HepG2 (cell line): Measurements from ENCODE around the gene NFIC. TPM values are rescaled to one million over a fixed set of nuclear protein-coding genes. Genes with fewer than 3 reads are reported as not detected.

Experiments
- AHDC1 ChIP-seq: sonication (generic); formaldehyde crosslinking; IDR thresholded peaks from 2 replicates; pipeline ENCODE4 v1.5.1; 2020; ENCODE audit warnings: mild to moderate bottlenecking, missing genetic modification reagents, borderline replicate concordance
- ARID5B ChIP-seq: IDR thresholded peaks from 2 replicates; pipeline ENCODE4 v1.4.0; 2020; ENCODE audit warnings: mild to moderate bottlenecking, missing genetic modification reagents
- CBX2 ChIP-seq, 2 experiments: fragments of 200-600 bp in 1 of 2; sonication (generic); formaldehyde crosslinking in 1 of 2; IDR thresholded peaks; 2 replicates each; pipeline versions ENCODE4 v1.7.0 to v1.8.1; 2018 to 2022; ENCODE audit warnings: low read depth in 2 of 2, low read length in 1 of 2, mild to moderate bottlenecking in 1 of 2, missing genetic modification reagents in 1 of 2
- IRF2 ChIP-seq: IDR thresholded peaks from 2 replicates; pipeline ENCODE4 v1.6.1; 2018; ENCODE audit warnings: missing genetic modification reagents, missing compliant biosample characterization
- MIXL1 ChIP-seq: IDR thresholded peaks from 2 replicates; pipeline ENCODE4 v1.6.1; 2016
- MNT ChIP-seq: fragments of 450-650 bp; IDR thresholded peaks from 2 replicates; pipeline ENCODE4 v1.6.1; 2016
- RAD21 ChIP-seq: fragments of 450-650 bp; formaldehyde crosslinking; IDR thresholded peaks from 2 replicates; pipeline ENCODE4 v1.5.0; 2020; ENCODE audit warnings: mild to moderate bottlenecking
- RFX5 ChIP-seq: IDR thresholded peaks from 2 replicates; pipeline ENCODE4 v1.6.1; 2011; ENCODE audit warnings: low read depth, low read length, improper control_type of control experiment
- SOX5 ChIP-seq: IDR thresholded peaks from 2 replicates; pipeline ENCODE4 v1.6.1; 2016; ENCODE audit warnings: borderline replicate concordance
- TCF12 ChIP-seq, 2 experiments: fragments of 450-650 bp in 1 of 2; sonication (generic) in 1 of 2; formaldehyde crosslinking in 1 of 2; IDR thresholded peaks; 2 replicates each; pipeline versions ENCODE4 v1.6.1 to v1.8.0; 2017 to 2022; ENCODE audit warnings: antibody characterized with exemption in 1 of 2, mild to moderate bottlenecking in 1 of 2, missing genetic modification reagents in 1 of 2, moderate library complexity in 1 of 2
- ZNF12 ChIP-seq: sonication (generic); formaldehyde crosslinking; IDR thresholded peaks from 2 replicates; pipeline ENCODE4 v1.5.0; 2020; ENCODE audit warnings: missing genetic modification reagents
- ZNF121 ChIP-seq: sonication (generic); formaldehyde crosslinking; IDR thresholded peaks from 2 replicates; pipeline ENCODE4 v1.5.0; 2020; ENCODE audit warnings: mild to moderate bottlenecking, missing genetic modification reagents
- ZNF274 ChIP-seq: sonication (generic); formaldehyde crosslinking; IDR thresholded peaks from 2 replicates; pipeline ENCODE4 v1.5.1; 2020; ENCODE audit warnings: mild to moderate bottlenecking, missing genetic modification reagents
- polyA plus RNA-seq, 8 experiments: library from polyadenylated mRNA; depleted of rRNA in 3 of 8; stranded (reverse) in 7 of 8; unstranded in 1 of 8; fragments of >200 nt; fragmentation: Illumina TruSeq in 4 of 8; extraction: Trizol in 4 of 8; gene quantifications; 2 replicates each; pipeline versions ENCODE4 v1.2.1 to v1.2.3, GENCODE V29; 2011 to 2016; ENCODE audit warnings: low read depth in 4 of 8, missing spikeins in 1 of 8, mixed read lengths in 1 of 8; ENCODE audit not compliant: insufficient read depth in 1 of 8
- total RNA-seq, 5 experiments: library from RNA; depleted of rRNA; stranded (reverse); fragments of >200 nt; fragmentation: Illumina TruSeq; extraction: Trizol; gene quantifications; 2 replicates each; pipeline ENCODE4 v1.2.3, GENCODE V29; 2016; ENCODE audit warnings: low read depth in 1 of 5

NFIC gene
- total and polyA plus RNA-seq, 2 of the 13 experiments (the other 11 are each of a cell fraction or from before 2014, with no cell fraction given), result 1.3 to 2.5 TPM

GRCh38 chr19:3409346-3410064, 43.1 kb downstream of the NFIC start (continued):
- peak; percentile 47; the same call in 1 of the 2 replicates for TF ChIP-seq ZNF274 (CRISPR knock-in tag)
- no peak for TF ChIP-seq RFX5
- TF ChIP-seq MIXL1 (CRISPR knock-in tag), result peak; percentile 40; the same call in 1 of the 2 replicates
- no peak for TF ChIP-seq TCF12 (IDR thresholded peaks at IDR 0.05)
- TF ChIP-seq TCF12 (CRISPR knock-in tag; IDR thresholded peaks at IDR 0.05), result peak; percentile 64; the same call in 1 of the 2 replicates
- TF ChIP-seq ZNF12 (CRISPR knock-in tag), result peak; percentile 15; the same call in 1 of the 2 replicates
- no peak for TF ChIP-seq AHDC1 (CRISPR knock-in tag)
- peak; percentile 8; the same call in 1 of the 2 replicates for TF ChIP-seq ZNF121 (CRISPR knock-in tag)
- 0 out of 2 replicates have a peak, but pooled peaks have one; percentile 10 for TF ChIP-seq RAD21 (CRISPR knock-in tag)
- peak; percentile 75; the same call in 1 of the 2 replicates for TF ChIP-seq SOX5 (CRISPR knock-in tag)
- TF ChIP-seq MNT, result 0 out of 2 replicates have a peak, but pooled peaks have one; percentile 9
- no peak for TF ChIP-seq CBX2 (IDR thresholded peaks at IDR 0.05; ENCODE audit: low read depth, low read length)
- no peak for TF ChIP-seq CBX2 (CRISPR knock-in tag; IDR thresholded peaks at IDR 0.05; ENCODE audit: low read depth)
- TF ChIP-seq ARID5B, result peak; percentile 75
- peak; percentile 77 for TF ChIP-seq IRF2
- TF ChIP-seq, all 625 proteins: peak for 153
